Ectodermal cell (in vitro differentiated cells): ENCODE data around the gene SERTAD3.
"Not testable (repeated sequence)": the region's sequence is repeated elsewhere in the genome, so short reads cannot be mapped to it uniquely, and the experiment has no call there.

Experiments
- H3K27ac ChIP-seq: 2 replicates; pipeline ENCODE4 v1.7.0; 2013; ENCODE audit warnings: mild to moderate bottlenecking, low read depth, low read length; ENCODE audit not compliant: insufficient read depth, poor library complexity, severe bottlenecking
- H3K27me3 ChIP-seq: 2 replicates; pipeline ENCODE4 v1.7.0; 2013; ENCODE audit warnings: mild to moderate bottlenecking, low read length; ENCODE audit not compliant: insufficient read depth, control insufficient read depth, poor library complexity, severe bottlenecking
- H3K36me3 ChIP-seq: one replicate; pipeline ENCODE4 v1.7.0; 2013; ENCODE audit warnings: low read length; ENCODE audit not compliant: control insufficient read depth, insufficient read depth
- H3K4me1 ChIP-seq: one replicate; pipeline ENCODE4 v1.7.0; 2013; ENCODE audit warnings: low read length; ENCODE audit not compliant: control insufficient read depth, insufficient read depth
- H3K4me3 ChIP-seq: 2 replicates; pipeline ENCODE4 v1.7.0; 2013; ENCODE audit warnings: low read depth, low read length, control low read depth; ENCODE audit not compliant: insufficient read depth
- H3K9me3 ChIP-seq: 2 replicates; pipeline ENCODE4 v1.7.0; 2013; ENCODE audit warnings: mild to moderate bottlenecking, low read length, moderate library complexity; ENCODE audit not compliant: control insufficient read depth
- WGBS, 2 experiments: methylation state at CpG; one replicate each; pipeline ENCODE4 v1.1.7; 2013; ENCODE audit warnings: missing lambda C conversion rate in 2 of 2; 5-methylcytosine and 5-hydroxymethylcytosine counted together

SERTAD3 gene

GRCh38 chr19:40457953-40458596, 13.9 kb upstream of the SERTAD3 start:
- H3K4me1 ChIP-seq, result no peaks in the 10 kb centered on the region
- no peaks in the 10 kb centered on the region for H3K9me3 ChIP-seq
- H3K4me3 ChIP-seq, result no peak overlapping the region
- no peak overlapping the region for H3K27ac ChIP-seq
- H3K27me3 ChIP-seq, result no peaks in the 10 kb centered on the region
- no peaks in the 10 kb centered on the region for H3K36me3 ChIP-seq
- 89 to 94% methylated on average over 27 of the region's 27 CpGs for WGBS, 2 experiments

- Histone ChIP-seq H3K4me3 (no peak overlapping the region), H3K36me3 (no peaks in the 10 kb centered on the region), H3K9me3 (no peaks in the 10 kb centered on the region), H3K27me3 (no peaks in the 10 kb centered on the region), H3K27ac (no peak overlapping the region), H3K4me1 (no peaks in the 10 kb centered on the region)
- WGBS, 2 experiments, result 91 to 94% methylated on average over 5 of the region's 5 CpGs
These were observed 12.9 kb upstream of the SERTAD3 start for GRCh38 chr19:40457048-40457447.

- WGBS, 2 experiments, result 93 to 95% methylated on average over 6 of the region's 6 CpGs
- H3K4me3 ChIP-seq, H3K9me3 ChIP-seq, H3K27ac ChIP-seq, H3K36me3 ChIP-seq, H3K27me3 ChIP-seq, H3K4me1 ChIP-seq: not testable (repeated sequence)
These were observed 9.8 kb upstream of the SERTAD3 start for GRCh38 chr19:40453943-40454342.

- Histone ChIP-seq H3K27ac (no peak overlapping the region), H3K27me3 (no peaks in the 10 kb centered on the region), H3K4me3 (no peak overlapping the region), H3K4me1 (no peaks in the 10 kb centered on the region), H3K36me3 (no peaks in the 10 kb centered on the region), H3K9me3 (no peaks in the 10 kb centered on the region)
- 89 to 96% methylated on average over 5 of the region's 5 CpGs for WGBS, 2 experiments
These were observed 9.1 kb upstream of the SERTAD3 start for GRCh38 chr19:40453151-40453735.

GRCh38 chr19:40452016-40452415, 7.9 kb upstream of the SERTAD3 start:
- Histone ChIP-seq H3K27ac (no peak overlapping the region), H3K36me3 (no peaks in the 10 kb centered on the region), H3K4me3 (no peak overlapping the region), H3K4me1 (no peaks in the 10 kb centered on the region), H3K9me3 (no peaks in the 10 kb centered on the region), H3K27me3 (no peaks in the 10 kb centered on the region)
- WGBS, 2 experiments, result 83 to 84% methylated on average over 5 of the region's 5 CpGs

GRCh38 chr19:40450664-40451063, 6.5 kb upstream of the SERTAD3 start:
- Histone ChIP-seq H3K27me3 (no peaks in the 10 kb centered on the region), H3K27ac (no peak overlapping the region), H3K36me3 (no peaks in the 10 kb centered on the region), H3K4me3 (no peak overlapping the region), H3K9me3 (no peaks in the 10 kb centered on the region), H3K4me1 (peaks cover 8% of the 10 kb centered on the region)
- 85 to 92% methylated on average over 4 of the region's 4 CpGs for WGBS, 2 experiments

- Histone ChIP-seq H3K27me3 (no peaks in the 10 kb centered on the region), H3K36me3 (no peaks in the 10 kb centered on the region), H3K4me1 (peaks cover 11% of the 10 kb centered on the region), H3K27ac (no peak overlapping the region), H3K9me3 (no peaks in the 10 kb centered on the region), H3K4me3 (no peak overlapping the region)
- WGBS, 2 experiments, result 94 to 97% methylated on average over 3 to 4 of the region's 4 CpGs
These were observed 5.4 kb upstream of the SERTAD3 start for GRCh38 chr19:40449506-40449905.

GRCh38 chr19:40446263-40446784, 2.2 kb upstream of the SERTAD3 start:
- 83 to 85% methylated on average over 8 of the region's 8 CpGs for WGBS, 2 experiments
- H3K4me3 ChIP-seq, result no peak overlapping the region
- H3K4me1 ChIP-seq, result peaks cover 19% of the 10 kb centered on the region
- no peaks in the 10 kb centered on the region for H3K27me3 ChIP-seq
- no peaks in the 10 kb centered on the region for H3K36me3 ChIP-seq
- peak overlapping the region; percentile 45 for H3K27ac ChIP-seq
- H3K9me3 ChIP-seq, result no peaks in the 10 kb centered on the region

GRCh38 chr19:40445780-40446262, 1.7 kb upstream of the SERTAD3 start:
- no peaks in the 10 kb centered on the region for H3K36me3 ChIP-seq
- H3K27ac ChIP-seq, result peak overlapping the region; percentile 67
- no peaks in the 10 kb centered on the region for H3K27me3 ChIP-seq
- 65 to 67% methylated on average over 9 of the region's 9 CpGs for WGBS, 2 experiments
- peaks cover 19% of the 10 kb centered on the region for H3K4me1 ChIP-seq
- no peaks in the 10 kb centered on the region for H3K9me3 ChIP-seq
- no peak overlapping the region for H3K4me3 ChIP-seq

- H3K9me3 ChIP-seq, result no peaks in the 10 kb centered on the region
- 28 to 29% methylated on average over 18 of the region's 18 CpGs for WGBS, 2 experiments
- peaks cover 19% of the 10 kb centered on the region for H3K4me1 ChIP-seq
- H3K36me3 ChIP-seq, result no peaks in the 10 kb centered on the region
- peak overlapping the region; percentile 97 for H3K4me3 ChIP-seq
- no peaks in the 10 kb centered on the region for H3K27me3 ChIP-seq
- H3K27ac ChIP-seq, result peak overlapping the region; percentile 93
These were observed 734 bp upstream of the SERTAD3 start for GRCh38 chr19:40444825-40445312.
